Activated naive CD8-positive, alpha-beta T cell treated with anti-CD3 and anti-CD28 coated beads, Interleukin-2, amount 10 ng/mL, durations not matched to agents 7 days and 5 days (primary cell): ENCODE data around the gene POLR3F. TPM values are rescaled to one million over a fixed set of nuclear protein-coding genes. Genes with fewer than 3 reads are reported as not detected.
A peak's percentile ranks its signal among the peaks of the same experiment; 100 is the strongest.

Experiments used
- ATAC-seq: fragments of 150-1000 bp; cut with Tn5 transposase; one replicate; pipeline ENCODE4 v1.10.0; 2021; ENCODE audit warnings: low read depth, moderate library complexity
- POLR2A ChIA-PET: fragments of 350-600 bp; sonication (Branson Sonifier 250); formaldehyde crosslinking; loops from one replicate; lab custom pipeline; 2021; ENCODE audit warnings: antibody characterized with exemption; lab: Charles Lee
- DNase-seq: peaks from one replicate; pipeline ENCODE4 v3.0.0; 2021
- H3K27ac Mint-ChIP-seq: one replicate; pipeline ENCODE4 v1.8.0; 2022; ENCODE audit warnings: mild to moderate bottlenecking, mixed read lengths
- H3K27me3 Mint-ChIP-seq: one replicate; pipeline ENCODE4 v1.8.0; 2022; ENCODE audit warnings: mild to moderate bottlenecking, moderate library complexity, mixed read lengths
- H3K36me3 Mint-ChIP-seq: one replicate; pipeline ENCODE4 v1.8.0; 2021; ENCODE audit warnings: mild to moderate bottlenecking, mixed read lengths
- H3K4me1 Mint-ChIP-seq: one replicate; pipeline ENCODE4 v1.8.0; 2021; ENCODE audit warnings: mixed read lengths
- H3K4me3 Mint-ChIP-seq: one replicate; pipeline ENCODE4 v1.8.0; 2022; ENCODE audit warnings: mild to moderate bottlenecking, moderate library complexity, mixed read lengths
- H3K9me3 Mint-ChIP-seq: one replicate; pipeline ENCODE4 v1.8.0; 2021; ENCODE audit warnings: mixed read lengths
- total RNA-seq, 2 experiments: library from RNA; stranded (reverse); gene quantifications; one replicate each; pipeline ENCODE4 v1.2.3, GENCODE V29; 2021

The POLR3F gene, protein sequence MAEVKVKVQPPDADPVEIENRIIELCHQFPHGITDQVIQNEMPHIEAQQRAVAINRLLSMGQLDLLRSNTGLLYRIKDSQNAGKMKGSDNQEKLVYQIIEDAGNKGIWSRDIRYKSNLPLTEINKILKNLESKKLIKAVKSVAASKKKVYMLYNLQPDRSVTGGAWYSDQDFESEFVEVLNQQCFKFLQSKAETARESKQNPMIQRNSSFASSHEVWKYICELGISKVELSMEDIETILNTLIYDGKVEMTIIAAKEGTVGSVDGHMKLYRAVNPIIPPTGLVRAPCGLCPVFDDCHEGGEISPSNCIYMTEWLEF
- total RNA-seq: 1 to 10 TPM; 8.3 to 8.5 TPM

DNA sequence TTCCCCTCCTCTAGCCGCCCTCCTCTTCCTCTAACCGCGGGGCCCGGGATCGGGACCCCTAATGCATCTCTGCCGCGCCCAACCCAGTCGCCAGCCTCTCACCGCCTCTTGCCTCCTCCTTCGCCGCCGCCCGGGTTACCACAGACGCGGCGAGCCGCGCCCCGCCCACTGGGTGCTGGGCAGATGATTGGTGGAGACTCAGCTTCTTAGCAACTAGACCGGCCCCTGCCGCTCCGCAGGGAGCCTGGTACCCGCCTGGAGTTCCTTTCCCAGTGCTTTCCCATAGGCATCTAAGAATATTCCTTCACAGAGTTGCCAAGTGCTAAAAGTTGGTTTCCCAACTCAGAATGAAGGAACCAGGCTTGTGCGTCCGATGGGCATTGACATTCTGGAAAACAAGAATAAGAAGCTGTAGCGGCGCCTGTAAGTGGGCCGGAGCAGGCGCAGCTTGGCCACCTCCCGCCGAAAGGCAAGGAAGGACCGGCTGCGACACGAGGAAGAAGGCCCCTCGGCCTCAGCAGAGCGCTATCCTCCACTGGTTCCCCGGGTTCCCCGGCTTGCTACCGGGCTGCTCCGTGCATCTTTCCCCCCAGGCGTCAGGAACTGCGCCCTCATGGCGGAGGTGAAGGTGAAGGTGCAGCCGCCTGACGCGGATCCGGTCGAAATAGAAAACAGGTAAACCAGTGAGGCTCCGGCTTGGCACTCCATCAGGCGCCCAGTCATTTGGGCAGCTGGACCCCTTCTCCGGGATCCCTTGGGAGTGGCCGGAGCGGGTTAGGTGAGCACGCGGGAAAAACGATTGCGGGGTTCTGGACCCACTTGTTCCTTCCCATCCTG lies at the start of gene POLR3F, which contains the start of gene DZANK1:
TSS of gene POLR3F (plus strand) at position 497 of the 837 bp plus-strand sequence. CDS start at position 614, 117 bp downstream.
TSS of gene DZANK1 (minus strand) at position 137 of the 837 bp plus-strand sequence. CDS start 1,672 bp downstream, outside the sequence.
- POLR2A ChIA-PET: interaction anchor here (0.6 to 4.3 kb wide), 5 partner anchors 30 to 63 kb away, joined by 3 to 33 read pairs (median 5); partner anchors contain the start of genes RBBP9 and SEC23B
- H3K36me3 Mint-ChIP-seq: no peaks in the 10 kb centered on the region
- DNase-seq: peak; percentile 94
- peak; percentile 98 for ATAC-seq
- peak within 1 kb of the TSS; percentile 99 for H3K4me3 Mint-ChIP-seq
- peak within 1 kb of the TSS; percentile 92 for H3K27ac Mint-ChIP-seq
- no peaks in the 10 kb centered on the region for H3K27me3 Mint-ChIP-seq
- peaks cover 20% of the 10 kb centered on the region for H3K4me1 Mint-ChIP-seq
- no peaks in the 10 kb centered on the region for H3K9me3 Mint-ChIP-seq

DNA sequence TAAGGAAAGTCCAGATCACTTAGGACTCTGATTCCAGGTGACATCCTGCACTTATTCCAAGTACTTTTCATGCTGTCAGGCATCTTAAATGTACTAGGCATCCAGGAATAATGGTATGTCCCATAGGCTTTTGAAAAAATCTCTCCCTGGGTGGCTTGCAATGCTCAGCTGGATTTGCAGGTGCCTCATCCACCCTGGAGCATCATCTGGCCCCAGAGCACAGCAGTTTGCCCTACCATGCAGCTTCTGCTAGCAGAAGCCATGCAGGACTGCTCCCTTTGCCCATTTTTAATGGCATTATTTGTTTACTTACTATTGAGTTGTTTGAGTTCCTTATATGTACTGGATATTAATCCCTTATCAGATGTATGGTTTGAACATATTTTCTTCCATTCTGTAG lies 45.6 kb upstream of the POLR3F start:
- no peak for DNase-seq
- no peaks in the 10 kb centered on the region for H3K9me3 Mint-ChIP-seq
- POLR2A ChIA-PET: no interaction called here
- no peak for ATAC-seq
- no peak overlapping the region for H3K4me3 Mint-ChIP-seq
- H3K27me3 Mint-ChIP-seq: no peaks in the 10 kb centered on the region
- H3K4me1 Mint-ChIP-seq: no peaks in the 10 kb centered on the region
- H3K36me3 Mint-ChIP-seq: no peaks in the 10 kb centered on the region
- no peak overlapping the region for H3K27ac Mint-ChIP-seq

DNA sequence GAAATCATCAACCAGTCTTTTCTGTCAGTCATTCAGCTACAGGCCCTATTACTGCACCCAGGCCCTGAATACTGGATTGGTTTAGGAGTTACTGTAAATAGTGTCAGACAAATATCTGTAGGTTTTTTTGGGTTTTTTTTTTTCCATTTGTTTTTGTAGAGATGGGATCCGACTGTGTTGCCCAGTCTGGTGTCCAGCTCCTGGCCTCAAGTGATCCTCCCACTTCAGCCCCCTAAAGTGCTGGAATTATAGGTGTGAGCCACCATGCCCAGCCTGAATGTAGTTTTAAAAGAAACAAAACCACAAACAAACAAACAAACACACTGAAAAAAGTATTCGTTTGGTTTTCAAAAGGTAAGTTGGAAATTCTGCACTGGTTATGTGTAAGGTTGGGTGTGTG lies 40.0 kb upstream of the POLR3F start:
- no peak for DNase-seq
- Mint-ChIP-seq H3K36me3 (no peaks in the 10 kb centered on the region), H3K27me3 (no peaks in the 10 kb centered on the region), H3K4me3 (no peak overlapping the region), H3K27ac (no peak overlapping the region), H3K4me1 (no peaks in the 10 kb centered on the region), H3K9me3 (no peaks in the 10 kb centered on the region)
- ATAC-seq: no peak
- POLR2A ChIA-PET: no interaction called here

DNA sequence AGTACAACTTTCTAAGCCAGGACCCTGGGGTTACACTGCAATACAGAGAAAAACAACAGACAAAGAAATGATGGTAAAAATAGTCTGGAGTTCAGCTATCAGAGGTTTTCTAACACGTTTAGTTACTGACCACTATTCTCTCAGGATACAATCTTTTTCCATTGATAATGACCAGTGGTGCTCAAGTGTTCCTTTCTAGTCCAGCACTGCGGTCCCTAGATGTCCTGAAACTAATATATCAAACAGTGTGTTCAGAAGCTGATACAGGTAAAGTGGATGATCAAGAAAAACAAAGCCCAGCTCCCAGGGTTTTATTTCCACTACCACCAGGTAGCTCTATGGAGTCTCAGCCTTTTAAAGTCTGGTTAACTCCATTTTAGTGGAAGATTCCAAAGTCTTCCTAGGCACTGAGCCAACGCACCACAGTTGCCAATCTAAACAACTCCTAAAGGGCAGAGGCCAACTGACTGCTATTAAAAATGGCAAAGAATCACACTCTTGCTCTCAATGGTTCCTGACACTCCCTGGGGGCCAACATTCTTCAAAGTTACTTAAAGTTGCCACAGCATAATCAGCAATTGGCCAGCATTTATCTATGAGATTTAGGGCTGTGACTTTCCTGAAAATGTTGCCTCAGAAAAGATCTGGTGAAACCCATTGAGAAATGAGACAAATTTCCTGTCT lies 38.6 kb upstream of the POLR3F start:
- POLR2A ChIA-PET: no interaction called here
- Mint-ChIP-seq H3K9me3 (no peaks in the 10 kb centered on the region), H3K27me3 (no peaks in the 10 kb centered on the region), H3K4me3 (no peak overlapping the region), H3K36me3 (no peaks in the 10 kb centered on the region), H3K4me1 (no peaks in the 10 kb centered on the region), H3K27ac (no peak overlapping the region)
- ATAC-seq: no peak
- no peak for DNase-seq

DNA sequence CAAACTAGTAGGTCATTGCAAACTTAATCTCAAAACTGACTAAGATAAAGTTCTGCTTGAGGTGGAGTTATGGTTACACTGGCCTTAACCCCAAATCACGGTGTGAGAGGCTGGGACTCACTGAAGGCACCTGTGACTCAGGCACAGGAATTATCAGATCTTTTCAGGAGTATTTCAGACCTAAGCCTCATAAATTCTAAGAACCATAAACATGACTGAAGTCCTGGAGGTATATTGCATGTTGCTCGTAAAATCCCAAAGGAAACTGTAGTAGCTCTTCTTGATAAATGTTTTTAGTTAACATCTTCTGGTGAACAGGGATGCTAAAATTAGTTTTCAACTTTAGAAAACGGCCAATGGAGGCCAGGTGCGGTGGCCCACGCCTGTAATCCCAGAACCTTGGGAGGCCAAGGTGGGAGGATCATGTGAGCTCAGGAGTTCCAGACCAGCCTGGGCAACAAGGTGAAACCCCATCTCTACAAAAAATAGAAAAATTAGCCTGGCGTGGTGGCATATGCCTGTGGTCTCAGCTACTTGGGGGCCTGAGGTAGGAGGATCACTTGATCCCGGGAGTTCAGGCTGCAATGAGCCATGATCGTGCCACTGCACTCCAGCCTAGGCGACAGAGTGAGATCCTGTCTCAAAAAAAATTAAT lies 36.9 kb upstream of the POLR3F start:
- Mint-ChIP-seq H3K27ac (no peak overlapping the region), H3K4me3 (no peak overlapping the region), H3K9me3 (no peaks in the 10 kb centered on the region), H3K27me3 (no peaks in the 10 kb centered on the region), H3K4me1 (no peaks in the 10 kb centered on the region), H3K36me3 (no peaks in the 10 kb centered on the region)
- POLR2A ChIA-PET: no interaction called here
- DNase-seq (no peak), ATAC-seq (no peak)

DNA sequence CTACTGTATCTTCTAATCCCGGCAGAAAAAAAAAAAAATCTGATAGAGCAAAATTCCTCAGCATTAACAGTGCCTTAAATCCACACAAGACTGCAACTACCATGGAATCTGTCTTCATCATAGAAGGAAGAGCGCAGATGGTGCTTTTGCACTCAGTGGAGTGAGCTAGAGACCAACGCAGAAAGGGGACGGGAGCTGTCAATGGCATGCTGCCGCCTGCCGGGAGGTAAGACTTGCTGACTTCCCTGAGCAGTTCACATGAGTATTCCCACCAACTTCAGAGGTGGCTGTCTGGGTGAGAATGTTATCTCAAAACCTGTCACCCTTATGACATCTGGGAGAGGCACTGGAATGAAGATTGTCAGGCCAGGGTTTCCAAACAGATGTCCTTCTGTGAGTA lies 36.0 kb upstream of the POLR3F start:
- H3K27ac Mint-ChIP-seq: no peak overlapping the region
- no peaks in the 10 kb centered on the region for H3K27me3 Mint-ChIP-seq
- H3K4me1 Mint-ChIP-seq: no peaks in the 10 kb centered on the region
- H3K9me3 Mint-ChIP-seq: no peaks in the 10 kb centered on the region
- DNase-seq (no peak), ATAC-seq (no peak)
- POLR2A ChIA-PET: no interaction called here
- H3K36me3 Mint-ChIP-seq: no peaks in the 10 kb centered on the region
- H3K4me3 Mint-ChIP-seq: no peak overlapping the region

DNA sequence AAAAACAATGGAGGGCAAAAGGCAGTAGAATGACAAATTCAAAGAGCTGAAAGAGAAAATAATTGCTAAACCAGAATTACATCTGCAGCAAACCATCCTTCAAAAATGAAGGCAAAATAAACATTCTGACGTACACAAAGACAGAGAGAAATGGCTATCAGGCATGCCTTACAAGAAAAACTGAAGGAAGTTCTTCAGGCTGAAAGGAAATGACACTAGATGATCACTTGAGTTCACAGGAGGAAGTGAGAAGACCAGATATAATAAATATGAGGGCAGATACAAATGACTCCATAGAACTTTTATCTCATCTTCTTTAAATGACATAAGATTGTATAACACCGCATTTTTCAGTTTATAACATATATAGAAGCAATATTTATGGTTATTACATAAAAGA lies 30.3 kb upstream of the POLR3F start:
- Mint-ChIP-seq H3K4me1 (peaks cover 7% of the 10 kb centered on the region), H3K27ac (peak overlapping the region; percentile 62), H3K4me3 (no peak overlapping the region), H3K9me3 (no peaks in the 10 kb centered on the region), H3K27me3 (no peaks in the 10 kb centered on the region), H3K36me3 (no peaks in the 10 kb centered on the region)
- POLR2A ChIA-PET: no interaction called here
- ATAC-seq: no peak
- no peak for DNase-seq

DNA sequence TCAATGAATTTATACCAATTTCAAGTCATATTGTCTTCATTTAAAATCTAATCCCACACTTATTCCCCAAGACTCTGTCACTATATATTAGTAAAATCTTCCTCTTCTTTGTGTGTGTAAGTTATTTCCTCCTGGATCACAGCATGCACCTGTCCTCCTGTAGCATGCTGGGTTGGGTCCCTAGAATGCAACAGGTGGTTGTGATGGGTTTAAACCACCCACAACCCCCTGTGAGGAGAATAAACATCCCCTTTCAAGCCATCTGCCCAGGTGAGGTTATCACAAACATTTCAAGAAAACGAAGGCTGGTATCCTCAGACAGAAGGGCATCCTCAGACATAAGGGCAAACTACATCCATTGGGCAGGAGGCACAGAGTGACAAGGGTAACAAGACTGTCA lies 26.8 kb upstream of the POLR3F start:
- no peak for ATAC-seq
- Mint-ChIP-seq H3K27me3 (no peaks in the 10 kb centered on the region), H3K4me3 (no peak overlapping the region), H3K9me3 (no peaks in the 10 kb centered on the region), H3K4me1 (peaks cover 7% of the 10 kb centered on the region), H3K36me3 (no peaks in the 10 kb centered on the region), H3K27ac (no peak overlapping the region)
- POLR2A ChIA-PET: no interaction called here
- no peak for DNase-seq

DNA sequence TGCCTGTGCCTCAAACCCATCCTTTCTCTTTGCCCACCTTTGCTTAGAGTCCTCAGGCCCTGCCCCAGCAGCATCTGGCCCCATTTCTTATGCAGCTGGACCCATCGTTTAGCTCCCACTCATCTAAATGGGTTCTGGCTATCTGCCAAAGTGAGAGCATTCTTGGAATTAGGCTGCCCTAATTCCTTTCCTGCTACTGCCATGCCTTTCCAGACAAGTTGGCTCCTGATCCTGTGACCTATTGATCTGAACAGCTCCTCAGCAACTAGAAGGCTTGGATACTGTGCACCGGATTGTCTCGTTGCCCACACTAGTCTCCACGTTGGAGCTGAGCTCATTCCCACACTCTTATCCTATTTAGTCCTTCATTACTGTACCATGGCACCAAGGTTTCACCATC lies 23.3 kb upstream of the POLR3F start:
- POLR2A ChIA-PET: no interaction called here
- H3K4me3 Mint-ChIP-seq: no peak overlapping the region
- DNase-seq (no peak), ATAC-seq (no peak)
- no peaks in the 10 kb centered on the region for H3K36me3 Mint-ChIP-seq
- H3K4me1 Mint-ChIP-seq: no peaks in the 10 kb centered on the region
- no peaks in the 10 kb centered on the region for H3K27me3 Mint-ChIP-seq
- no peaks in the 10 kb centered on the region for H3K9me3 Mint-ChIP-seq
- no peak overlapping the region for H3K27ac Mint-ChIP-seq

DNA sequence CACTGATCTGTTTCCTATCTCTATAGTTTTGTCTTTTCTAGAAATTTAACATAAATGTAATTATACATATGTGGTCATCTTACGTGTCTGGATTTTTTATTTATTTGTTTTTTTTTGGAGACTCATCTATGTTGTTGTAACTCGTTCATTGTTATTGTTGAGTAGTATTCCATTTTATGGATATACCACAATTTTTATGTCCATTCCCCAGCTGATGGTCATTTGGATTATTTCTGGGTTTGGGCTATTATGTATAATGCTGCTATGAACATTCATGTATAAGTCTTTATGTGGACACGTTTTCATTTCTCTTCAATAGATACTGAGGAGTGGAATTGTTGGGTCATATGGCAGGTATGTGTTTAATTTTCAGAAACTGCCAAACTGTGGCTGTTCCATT lies 10.6 kb upstream of the POLR3F start:
- Mint-ChIP-seq H3K4me1 (no peaks in the 10 kb centered on the region), H3K4me3 (no peak overlapping the region), H3K36me3 (no peaks in the 10 kb centered on the region), H3K9me3 (no peaks in the 10 kb centered on the region), H3K27ac (no peak overlapping the region), H3K27me3 (no peaks in the 10 kb centered on the region)
- ATAC-seq: no peak
- no peak for DNase-seq
- POLR2A ChIA-PET: no interaction called here

DNA sequence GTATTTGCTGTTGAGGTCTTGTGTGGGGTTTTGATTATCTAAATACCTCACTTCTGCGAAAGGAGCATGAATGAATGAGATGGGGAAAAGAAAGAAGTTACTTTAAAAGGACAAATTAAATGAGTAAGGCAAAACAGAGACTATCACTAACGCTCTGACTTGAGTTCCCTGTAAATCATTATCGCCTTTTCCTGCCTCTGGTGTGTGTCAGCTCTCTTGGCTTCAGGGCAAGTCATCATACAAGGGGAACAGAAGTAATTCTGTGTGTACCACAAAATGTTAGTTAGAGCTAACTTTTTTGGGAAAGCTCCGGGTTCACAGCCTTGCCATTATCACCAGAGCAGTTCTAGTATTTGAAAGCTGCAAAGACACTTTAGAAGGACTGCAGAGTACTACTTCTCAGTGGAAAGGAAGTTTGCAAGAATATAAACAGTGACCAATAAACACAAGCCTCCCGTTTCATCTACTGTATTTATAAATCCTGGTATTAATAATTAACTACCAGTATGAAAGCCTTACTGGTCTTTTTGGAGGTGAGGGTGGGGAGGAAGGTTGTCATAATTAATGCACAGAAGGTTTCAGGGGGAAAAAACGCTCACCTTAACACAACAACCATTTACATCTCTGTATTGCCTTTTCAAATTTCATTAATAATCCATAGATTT lies 1.5 kb upstream of the POLR3F start:
- H3K4me3 Mint-ChIP-seq: peak overlapping the region; percentile 99
- H3K27me3 Mint-ChIP-seq: no peaks in the 10 kb centered on the region
- DNase-seq: no peak
- H3K9me3 Mint-ChIP-seq: no peaks in the 10 kb centered on the region
- no peak overlapping the region for H3K27ac Mint-ChIP-seq
- no peaks in the 10 kb centered on the region for H3K36me3 Mint-ChIP-seq
- POLR2A ChIA-PET: interaction anchor here (4.3 kb wide), 1 partner anchor 42 kb away, joined by 33 read pairs; the partner anchor contains the start of gene SEC23B
- H3K4me1 Mint-ChIP-seq: peaks cover 20% of the 10 kb centered on the region
- ATAC-seq: no peak

DNA sequence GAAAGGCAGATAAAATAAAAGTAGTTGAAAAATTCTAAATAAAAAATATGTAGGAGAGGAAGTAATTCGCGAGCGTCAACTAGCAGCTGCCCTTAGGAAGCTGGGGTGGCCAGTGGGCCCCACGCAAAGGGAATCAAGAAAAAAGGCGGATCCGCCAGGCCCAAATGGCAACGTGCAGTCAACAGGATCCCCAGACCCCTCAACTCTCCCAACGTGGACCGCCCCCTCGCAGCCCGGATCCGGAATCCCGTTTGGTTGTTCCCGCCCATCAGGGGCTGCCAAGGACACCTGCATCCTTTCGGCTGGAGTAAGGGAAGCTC lies 656 bp upstream of the POLR3F start:
- Mint-ChIP-seq H3K4me3 (peak overlapping the region; percentile 99), H3K27ac (peak overlapping the region; percentile 92)

More for the DNA sequence above, 656 bp upstream of the POLR3F start:
- peaks cover 20% of the 10 kb centered on the region for H3K4me1 Mint-ChIP-seq
- POLR2A ChIA-PET: interaction anchor here (0.6 to 4.3 kb wide), 5 partner anchors 30 to 63 kb away, joined by 3 to 33 read pairs (median 5); partner anchors contain the start of genes RBBP9 and SEC23B
- H3K27me3 Mint-ChIP-seq: no peaks in the 10 kb centered on the region
- no peaks in the 10 kb centered on the region for H3K9me3 Mint-ChIP-seq
- ATAC-seq: no peak
- DNase-seq: no peak
- H3K36me3 Mint-ChIP-seq: no peaks in the 10 kb centered on the region
